ENCODE results near the gene KRTAP5-3. TPM values are rescaled to one million over a fixed set of nuclear protein-coding genes. Genes with fewer than 3 reads are reported as not detected.

The KRTAP5-3 gene
- total RNA-seq, 1 experiment from 2014 or later = not detected

DNA sequence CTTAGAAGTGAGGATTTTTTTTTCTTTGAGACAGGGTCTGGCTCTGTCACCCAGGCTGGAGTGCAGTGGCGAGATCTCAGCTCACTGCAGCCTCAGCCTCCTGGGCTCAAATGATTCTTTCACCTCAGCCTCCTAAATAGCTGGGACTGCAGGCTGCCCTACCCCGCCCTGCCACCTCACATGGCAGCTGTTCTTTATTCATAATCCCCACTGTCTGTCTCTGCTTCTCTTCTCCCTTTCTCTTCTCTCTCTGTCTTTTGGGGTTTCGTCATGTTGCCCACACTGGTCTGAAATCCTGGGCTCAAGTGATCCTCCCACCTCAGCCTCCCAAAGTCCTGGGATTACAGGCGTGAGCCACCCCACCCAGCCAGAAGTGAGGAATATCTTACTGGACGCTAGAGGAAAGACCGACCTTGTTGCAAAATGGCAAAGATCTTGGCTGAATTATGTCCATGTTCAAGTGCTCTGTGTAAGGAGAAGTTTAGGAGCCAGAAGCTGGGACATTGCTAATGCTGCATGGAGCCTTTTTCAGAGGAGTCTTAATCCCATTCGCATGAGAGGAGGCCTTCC, 43.2 kb upstream of the KRTAP5-3 start:
- no peak overlapping the region for H3K4me2 ChIP-seq
- ChIA-PET POLR2A (ENCODE audit: unreplicated experiment) (no interaction called here), CTCF (interaction anchor here (1.1 kb wide), 1 partner anchor 181 kb away, joined by 30 read pairs; no protein-coding TSS in a partner anchor)
- intact Hi-C loops (cut with micrococcal nuclease; ENCODE audit: unreplicated experiment) = loop anchor here (5.0 kb wide), 1 partner anchor 41 kb away; no protein-coding TSS in a partner anchor
- no peaks in the 10 kb centered on the region for H3F3A ChIP-seq (ENCODE audit: insufficient read depth, low read depth)
- no peaks in the 10 kb centered on the region for H3K9me3 ChIP-seq (ENCODE audit: insufficient read depth, low read depth)
- peaks cover 36% of the 10 kb centered on the region for H3K27me3 ChIP-seq (ENCODE audit: insufficient read depth, low read depth)
- no peaks in the 10 kb centered on the region for H3K4me1 ChIP-seq (replicated peaks; ENCODE audit: insufficient read depth)
- no peak for DNase-seq
- no peak overlapping the region for H3K4me3 ChIP-seq
- no TSS peak for BruUV-seq (replicated peaks)
- no peaks in the 10 kb centered on the region for H3K9me2 ChIP-seq (ENCODE audit: insufficient read depth)
- H4K20me1 ChIP-seq (ENCODE audit: insufficient read depth) = no peaks in the 10 kb centered on the region
- TF ChIP-seq, protein P1, sequence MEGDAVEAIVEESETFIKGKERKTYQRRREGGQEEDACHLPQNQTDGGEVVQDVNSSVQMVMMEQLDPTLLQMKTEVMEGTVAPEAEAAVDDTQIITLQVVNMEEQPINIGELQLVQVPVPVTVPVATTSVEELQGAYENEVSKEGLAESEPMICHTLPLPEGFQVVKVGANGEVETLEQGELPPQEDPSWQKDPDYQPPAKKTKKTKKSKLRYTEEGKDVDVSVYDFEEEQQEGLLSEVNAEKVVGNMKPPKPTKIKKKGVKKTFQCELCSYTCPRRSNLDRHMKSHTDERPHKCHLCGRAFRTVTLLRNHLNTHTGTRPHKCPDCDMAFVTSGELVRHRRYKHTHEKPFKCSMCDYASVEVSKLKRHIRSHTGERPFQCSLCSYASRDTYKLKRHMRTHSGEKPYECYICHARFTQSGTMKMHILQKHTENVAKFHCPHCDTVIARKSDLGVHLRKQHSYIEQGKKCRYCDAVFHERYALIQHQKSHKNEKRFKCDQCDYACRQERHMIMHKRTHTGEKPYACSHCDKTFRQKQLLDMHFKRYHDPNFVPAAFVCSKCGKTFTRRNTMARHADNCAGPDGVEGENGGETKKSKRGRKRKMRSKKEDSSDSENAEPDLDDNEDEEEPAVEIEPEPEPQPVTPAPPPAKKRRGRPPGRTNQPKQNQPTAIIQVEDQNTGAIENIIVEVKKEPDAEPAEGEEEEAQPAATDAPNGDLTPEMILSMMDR (conservative IDR thresholded peaks at IDR 0.05) = no peak
- H3K36me3 ChIP-seq (ENCODE audit: low read depth) = no peaks in the 10 kb centered on the region
- no peak overlapping the region for H3K27ac ChIP-seq
- no peaks in the 10 kb centered on the region for H3K79me2 ChIP-seq (ENCODE audit: low read depth)
- no peak overlapping the region for H2AFZ ChIP-seq

DNA sequence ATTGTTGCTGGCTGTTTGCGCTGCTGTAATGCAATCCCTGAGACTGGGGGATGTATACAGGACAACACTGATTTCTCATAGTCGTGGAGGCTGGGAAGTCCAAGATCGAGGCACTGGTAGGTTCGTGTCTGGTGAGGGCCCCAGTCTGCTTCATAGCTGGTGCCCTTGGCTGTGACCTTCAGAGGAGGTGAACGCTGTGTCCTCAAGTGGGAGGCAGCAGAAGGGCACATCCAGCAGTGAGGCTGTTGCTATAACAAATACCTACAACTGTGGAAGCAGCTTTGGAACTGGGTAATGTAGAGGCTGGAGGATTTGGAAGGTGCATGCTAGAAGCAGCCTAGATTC, 42.6 kb upstream of the KRTAP5-3 start:
- Histone ChIP-seq H3F3A (ENCODE audit: insufficient read depth, low read depth) (no peaks in the 10 kb centered on the region), H3K27me3 (ENCODE audit: insufficient read depth, low read depth) (peaks cover 35% of the 10 kb centered on the region), H2AFZ (no peak overlapping the region), H3K27ac (no peak overlapping the region), H3K9me2 (ENCODE audit: insufficient read depth) (no peaks in the 10 kb centered on the region), H3K4me3 (no peak overlapping the region), H3K79me2 (ENCODE audit: low read depth) (no peaks in the 10 kb centered on the region), H3K9me3 (ENCODE audit: insufficient read depth, low read depth) (no peaks in the 10 kb centered on the region), H3K4me1 (replicated peaks; ENCODE audit: insufficient read depth) (no peaks in the 10 kb centered on the region), H3K36me3 (ENCODE audit: low read depth) (no peaks in the 10 kb centered on the region), H3K4me2 (no peak overlapping the region), H4K20me1 (ENCODE audit: insufficient read depth) (no peaks in the 10 kb centered on the region)
- ChIA-PET POLR2A (ENCODE audit: unreplicated experiment) (no interaction called here), CTCF (no interaction called here)
- BruUV-seq (replicated peaks) = no TSS peak
- intact Hi-C loops (cut with micrococcal nuclease; ENCODE audit: unreplicated experiment) = loop anchor here (5.0 kb wide), 1 partner anchor 41 kb away; no protein-coding TSS in a partner anchor
- DNase-seq = no peak
- TF ChIP-seq EZH2 (IDR thresholded peaks at IDR 0.05; ENCODE audit: low read depth) = no peak
- TF ChIP-seq, protein P1 (conservative IDR thresholded peaks at IDR 0.05) = no peak

DNA sequence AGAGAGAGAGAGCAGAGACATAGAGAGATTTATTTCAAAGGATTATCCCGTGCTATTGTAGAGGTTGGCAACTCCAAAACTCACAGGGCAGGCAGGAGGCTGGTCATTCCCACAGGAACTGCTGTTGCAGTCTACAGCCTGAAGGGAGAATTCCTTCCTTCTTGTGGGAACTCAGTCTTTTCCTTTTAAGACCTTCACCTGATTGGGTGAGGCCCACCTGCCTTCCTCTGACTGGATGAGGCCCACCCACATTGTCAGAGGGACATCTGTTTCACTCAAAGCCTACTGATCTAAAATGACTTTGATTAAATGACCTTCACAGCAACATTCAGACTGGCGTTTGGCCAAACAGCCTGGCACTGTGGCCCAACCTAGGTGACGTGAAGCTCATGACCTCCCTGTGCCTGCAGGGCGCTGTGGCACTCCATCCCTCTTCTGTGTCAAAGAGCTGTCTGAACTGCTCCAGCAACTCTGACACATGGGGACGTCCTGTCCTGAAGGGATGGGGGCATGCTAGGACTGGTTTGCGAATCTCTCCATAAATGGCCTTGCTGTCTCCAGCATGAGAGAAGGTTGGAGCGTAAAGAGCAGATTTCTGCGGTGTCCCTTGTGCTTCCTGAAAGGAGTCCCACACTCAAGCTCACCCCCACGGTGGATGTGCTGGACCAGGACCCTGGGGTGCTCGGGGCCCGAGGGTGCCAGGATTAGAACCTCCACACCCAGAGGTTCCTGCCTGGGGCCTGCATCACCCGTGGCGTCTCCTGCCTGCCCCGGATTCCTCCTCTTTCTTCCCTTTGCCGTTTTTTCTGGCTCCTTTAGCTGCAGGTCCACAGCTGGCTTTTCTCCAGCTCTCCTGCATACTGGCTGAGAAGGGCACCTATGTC, 42.0 kb upstream of the KRTAP5-3 start:
- H3K79me2 ChIP-seq (ENCODE audit: low read depth) = no peaks in the 10 kb centered on the region
- no peak overlapping the region for H3K4me2 ChIP-seq
- H3K27me3 ChIP-seq (ENCODE audit: insufficient read depth, low read depth) = peaks cover 40% of the 10 kb centered on the region
- H3K27ac ChIP-seq = no peak overlapping the region
- intact Hi-C loops (cut with micrococcal nuclease; ENCODE audit: unreplicated experiment) = loop anchor here (5.0 kb wide), 1 partner anchor 42 kb away; no protein-coding TSS in a partner anchor
- H2AFZ ChIP-seq = no peak overlapping the region
- H3K9me2 ChIP-seq (ENCODE audit: insufficient read depth) = no peaks in the 10 kb centered on the region
- H4K20me1 ChIP-seq (ENCODE audit: insufficient read depth) = no peaks in the 10 kb centered on the region
- H3K4me3 ChIP-seq = no peak overlapping the region
- POLR2A ChIA-PET (ENCODE audit: unreplicated experiment) = no interaction called here
- no peaks in the 10 kb centered on the region for H3K9me3 ChIP-seq (ENCODE audit: insufficient read depth, low read depth)
- no peaks in the 10 kb centered on the region for H3F3A ChIP-seq (ENCODE audit: insufficient read depth, low read depth)
- no peaks in the 10 kb centered on the region for H3K4me1 ChIP-seq (replicated peaks; ENCODE audit: insufficient read depth)
- DNase-seq = no peak
- CTCF ChIA-PET = no interaction called here
- TF ChIP-seq, protein P1 (conservative IDR thresholded peaks at IDR 0.05) = no peak
- TF ChIP-seq EZH2 (IDR thresholded peaks at IDR 0.05; ENCODE audit: low read depth) = no peak
- H3K36me3 ChIP-seq (ENCODE audit: low read depth) = no peaks in the 10 kb centered on the region
- BruUV-seq (replicated peaks) = no TSS peak

Data from PC-9 (cell line).